GM23338 (cell line): ENCODE measurements around the gene ZEB2.

Experiments
- CREB1 ChIP-seq: fragments of 250-450 bp; sonication (Bioruptor Pico); IDR thresholded peaks from 2 replicates; pipeline ENCODE4 v1.5.0; 2020; ENCODE audit warnings: low read depth, mild to moderate bottlenecking, moderate library complexity
- CTCF ChIP-seq, 2 experiments: fragments of 200-600 bp in 1 of 2; sonication (generic) in 1 of 2; conservative IDR thresholded peaks; 2 replicates each; pipeline versions ENCODE4 v1.5.1 to v1.6.1; 2016 to 2017; ENCODE audit warnings: antibody characterized with exemption in 2 of 2, low read depth in 2 of 2, mild to moderate bottlenecking in 2 of 2, moderate library complexity in 1 of 2
- ETS1 ChIP-seq: IDR thresholded peaks from 2 replicates; pipeline ENCODE4 v1.6.1; 2016; ENCODE audit warnings: antibody characterized with exemption
- EZH2 ChIP-seq: fragments of 200-600 bp; sonication (generic); IDR thresholded peaks from one replicate; pipeline ENCODE4 v1.8.0; 2017; ENCODE audit warnings: antibody characterized with exemption, mild to moderate bottlenecking, low read depth; ENCODE audit not compliant: unreplicated experiment
- EZH2phosphoT487 ChIP-seq: fragments of 200-600 bp; sonication (generic); IDR thresholded peaks from one replicate; pipeline ENCODE4 v1.8.1; 2018; ENCODE audit warnings: antibody characterized with exemption; ENCODE audit not compliant: unreplicated experiment
- JUNB ChIP-seq: IDR thresholded peaks from one replicate; pipeline ENCODE4 v1.6.1; 2016; ENCODE audit warnings: antibody characterized with exemption; ENCODE audit not compliant: unreplicated experiment
- POLR2AphosphoS5 ChIP-seq: IDR thresholded peaks from 2 replicates; pipeline ENCODE4 v1.6.1; 2016; ENCODE audit warnings: antibody characterized with exemption, low read depth
- REST ChIP-seq: IDR thresholded peaks from one replicate; pipeline ENCODE4 v1.6.1; 2018; ENCODE audit warnings: antibody characterized with exemption; ENCODE audit not compliant: unreplicated experiment
- ZNF114 ChIP-seq: fragments of 250-450 bp; sonication (Bioruptor Pico); IDR thresholded peaks from 2 replicates; pipeline ENCODE4 v1.5.0; 2020; ENCODE audit warnings: mild to moderate bottlenecking, moderate library complexity
- ZNF331 ChIP-seq: fragments of 250-450 bp; sonication (Bioruptor Pico); IDR thresholded peaks from 2 replicates; pipeline ENCODE4 v1.5.0; 2020; ENCODE audit warnings: low read depth, mild to moderate bottlenecking, moderate library complexity
- ZNF462 ChIP-seq: fragments of 250-450 bp; sonication (Bioruptor Pico); IDR thresholded peaks from 2 replicates; pipeline ENCODE4 v1.5.0; 2020; ENCODE audit warnings: mild to moderate bottlenecking, moderate library complexity

GRCh38 chr2:144554492-144555210 is 34.7 kb upstream of the ZEB2 start:
- TF ChIP-seq CTCF (conservative IDR thresholded peaks at IDR 0.05; ENCODE audit: low read depth in 2 of 2) = no peak
- TF ChIP-seq EZH2phosphoT487 = no peak
- no peak for TF ChIP-seq POLR2AphosphoS5
- no peak for TF ChIP-seq JUNB
- TF ChIP-seq ZNF114 (CRISPR knock-in tag) = no peak
- TF ChIP-seq REST = no peak
- TF ChIP-seq EZH2 = no peak
- TF ChIP-seq CREB1 (CRISPR knock-in tag) = no peak
- no peak for TF ChIP-seq ETS1
- no peak for TF ChIP-seq ZNF462 (CRISPR knock-in tag)
- TF ChIP-seq ZNF331 (CRISPR knock-in tag) = no peak
